G401 (cell line): Measurements from ENCODE around the gene ZGPAT. TPM values are rescaled to one million over a fixed set of nuclear protein-coding genes. Genes with fewer than 3 reads are reported as not detected.

Source experiments
- DNase-seq: peaks from one replicate; pipeline ENCODE4 v3.0.0-alpha.2; 2015; ENCODE audit warnings: low spot score
- in situ Hi-C: cut with HindIII; loops from 2 replicates; pipeline ENCODE4 v1.10.0; 2016; ENCODE audit warnings: low sequenced_read_pairs, mixed read lengths
- total RNA-seq: library from RNA; depleted of rRNA; stranded (reverse); fragments of >200 nt; shearing (Covaris generic); gene quantifications from 2 replicates; pipeline ENCODE4 v1.2.3, GENCODE V29; 2014

The ZGPAT gene
- total RNA-seq, 1 experiment from 2014 or later, result 52.7 TPM

- no peak for DNase-seq
- in situ Hi-C loops, result no loop called here
These were observed 43.1 kb downstream of the ZGPAT start for GRCh38 chr20:63750807-63751470.

GRCh38 chr20:63751471-63752271 lies 43.8 kb downstream of the ZGPAT start:
- in situ Hi-C loops, result no loop called here
- no peak for DNase-seq

GRCh38 chr20:63752411-63753101 lies 44.7 kb downstream of the ZGPAT start:
- no peak for DNase-seq
- in situ Hi-C loops, result no loop called here

- DNase-seq, result no peak
- in situ Hi-C loops, result no loop called here
These were observed 45.5 kb downstream of the ZGPAT start for GRCh38 chr20:63753381-63753780.

- in situ Hi-C loops, result no loop called here
- peak; percentile 57 for DNase-seq
These were observed 46.2 kb downstream of the ZGPAT start for GRCh38 chr20:63754008-63754407.

GRCh38 chr20:63755933-63756647 lies 48.3 kb downstream of the ZGPAT start:
- DNase-seq, result peak; percentile 73
- in situ Hi-C loops, result no loop called here

- no peak for DNase-seq
- in situ Hi-C loops, result no loop called here
These were observed 48.8 kb downstream of the ZGPAT start for GRCh38 chr20:63756648-63756991.

- in situ Hi-C loops, result no loop called here
- DNase-seq, result no peak
These were observed 50.3 kb downstream of the ZGPAT start for GRCh38 chr20:63758152-63758551.

GRCh38 chr20:63759377-63759901 lies 51.6 kb downstream of the ZGPAT start:
- in situ Hi-C loops, result no loop called here

GRCh38 chr20:63765082-63765873 lies 57.4 kb downstream of the ZGPAT start:
- in situ Hi-C loops, result no loop called here
- no peak for DNase-seq

More at GRCh38 chr20:63759377-63759901, 51.6 kb downstream of the ZGPAT start:
- DNase-seq, result no peak

- in situ Hi-C loops, result no loop called here
- DNase-seq, result no peak
These were observed 58.1 kb downstream of the ZGPAT start for GRCh38 chr20:63765902-63766301.

GRCh38 chr20:63766695-63767426 lies 59.0 kb downstream of the ZGPAT start:
- DNase-seq, result no peak
- in situ Hi-C loops, result no loop called here

GRCh38 chr20:63767456-63767855 lies 59.6 kb downstream of the ZGPAT start:
- DNase-seq, result peak; percentile 53
- in situ Hi-C loops, result no loop called here

GRCh38 chr20:63767886-63768285 lies 60.0 kb downstream of the ZGPAT start:
- in situ Hi-C loops, result no loop called here
- peak; percentile 75 for DNase-seq

- in situ Hi-C loops, result no loop called here
- DNase-seq, result no peak
These were observed 61.0 kb downstream of the ZGPAT start for GRCh38 chr20:63768591-63769515.

GRCh38 chr20:63769891-63770474 lies 62.1 kb downstream of the ZGPAT start:
- in situ Hi-C loops, result no loop called here
- DNase-seq, result peak; percentile 42
